Measurements from ENCODE around the gene AMOT.

The AMOT gene

GRCh38 chrX:112798736-112799135 is 41.9 kb downstream of the AMOT start:
- no peak for DNase-seq

DNA sequence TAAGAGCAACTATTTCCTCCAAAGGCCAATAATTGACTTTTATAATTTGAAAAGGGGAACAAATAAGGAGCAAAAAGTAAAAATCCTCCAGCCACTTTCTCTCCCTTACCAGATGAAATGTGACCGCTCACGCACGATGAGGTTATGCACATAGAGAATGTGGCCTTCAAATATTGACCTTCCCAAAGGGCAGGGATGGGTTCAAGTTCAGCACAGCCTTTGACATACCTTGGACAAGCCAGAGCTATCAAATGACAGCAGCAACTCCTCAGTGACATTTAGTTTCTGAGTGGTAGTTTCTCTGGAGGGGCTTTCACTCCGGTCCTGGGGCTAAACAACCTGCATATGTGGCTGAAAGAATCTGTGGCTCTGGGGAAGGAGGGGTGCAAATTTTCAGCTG is 50.7 kb downstream of the AMOT start:
- no peak for DNase-seq

DNA sequence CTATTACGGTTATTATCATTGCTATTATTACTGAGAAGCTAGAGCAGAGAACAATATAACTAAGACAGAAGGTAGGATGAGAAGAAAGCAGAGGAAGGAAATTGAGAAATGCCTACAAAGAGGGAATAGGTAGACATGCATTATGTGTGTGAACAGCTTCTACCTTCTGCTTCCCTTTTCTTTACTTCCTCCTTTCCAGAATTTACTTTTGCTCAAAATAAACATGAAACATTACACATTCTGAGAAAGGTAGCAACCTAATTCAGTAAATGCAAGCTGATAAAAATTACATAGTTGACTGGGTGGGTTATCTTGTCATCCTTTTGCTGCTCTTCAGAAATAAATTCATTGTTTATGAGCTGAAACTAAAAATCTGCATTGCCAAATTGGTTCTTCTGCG is 54.6 kb downstream of the AMOT start:
- no peak for DNase-seq

GRCh38 chrX:112785344-112785743 is 55.3 kb downstream of the AMOT start:
- DNase-seq = no peak

- no peak for DNase-seq
Observed at GRCh38 chrX:112784692-112785091, 55.9 kb downstream of the AMOT start.

GRCh38 chrX:112779139-112779538 is 61.5 kb downstream of the AMOT start:
- DNase-seq = no peak

DNA sequence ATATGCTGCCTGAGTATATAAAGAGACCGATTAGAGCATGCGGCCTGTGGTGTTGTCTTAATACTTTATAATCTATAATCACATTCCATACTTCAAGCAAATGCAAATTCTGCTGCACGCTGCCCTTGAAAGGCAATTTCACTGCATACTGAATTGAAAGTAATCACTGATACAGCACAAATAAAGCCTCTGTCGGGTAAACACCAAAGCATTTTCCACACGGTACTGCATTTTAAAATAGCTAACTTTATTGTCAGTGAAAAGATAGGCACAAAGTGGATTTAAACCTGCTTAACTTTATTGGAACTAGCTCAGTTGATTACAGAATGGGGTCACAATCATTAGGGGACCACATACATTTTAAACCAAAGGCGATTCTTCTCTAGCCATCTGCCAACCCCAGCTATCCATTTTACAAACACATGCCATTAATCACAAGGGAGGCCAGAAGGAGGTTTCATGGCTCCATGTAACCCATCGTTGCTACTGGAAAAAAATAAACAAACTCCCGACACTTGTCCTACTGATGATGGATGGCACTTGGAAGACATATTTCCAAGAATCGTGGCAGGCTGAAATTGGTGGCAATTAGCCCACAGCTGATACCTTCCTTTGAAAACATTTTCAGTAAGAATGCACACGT is 65.9 kb downstream of the AMOT start:
- DNase-seq = no peak

GRCh38 chrX:112774142-112774541 is 66.5 kb downstream of the AMOT start:
- DNase-seq = no peak

DNA sequence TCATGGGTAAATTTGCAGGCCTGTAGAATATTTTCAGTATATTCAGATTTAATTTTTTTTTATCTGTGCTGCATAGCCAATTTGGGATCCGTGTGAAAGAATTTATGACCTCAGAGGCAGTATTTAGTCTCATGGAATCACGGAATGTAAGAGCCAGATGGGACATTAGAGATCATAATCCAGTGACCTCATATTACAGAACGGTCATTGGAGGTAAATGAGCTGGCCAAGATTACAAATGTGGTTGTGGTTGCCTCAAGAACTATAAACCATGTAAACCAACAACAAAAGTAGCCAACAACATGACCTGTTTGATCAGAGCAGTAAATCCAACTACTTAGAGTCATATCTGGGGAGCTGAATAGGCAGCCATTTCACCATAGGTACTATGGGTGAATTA is 71.6 kb downstream of the AMOT start:
- DNase-seq = no peak

GRCh38 chrX:112768563-112768962 is 72.1 kb downstream of the AMOT start:
- DNase-seq = no peak

DNA sequence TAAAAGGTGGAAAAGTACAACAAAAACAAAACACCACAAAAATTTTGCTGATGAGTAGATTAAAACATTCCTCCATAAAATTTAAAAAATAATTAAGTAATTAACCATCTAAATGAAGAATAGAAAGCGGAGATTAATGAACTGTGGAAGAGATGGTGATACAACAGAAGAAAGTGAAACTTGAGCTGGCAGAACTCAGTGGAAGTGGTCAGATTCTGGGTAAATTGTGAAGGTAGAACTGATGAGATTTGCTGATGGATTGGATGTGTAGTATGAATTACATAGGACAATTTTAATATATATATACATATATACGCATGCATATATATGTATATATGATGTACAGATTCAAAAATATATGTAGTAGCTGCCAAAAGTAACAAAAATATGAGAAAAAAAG is 73.9 kb downstream of the AMOT start:
- no peak for DNase-seq

GRCh38 chrX:112761242-112762207 is 79.1 kb downstream of the AMOT start:
- no peak for DNase-seq

DNA sequence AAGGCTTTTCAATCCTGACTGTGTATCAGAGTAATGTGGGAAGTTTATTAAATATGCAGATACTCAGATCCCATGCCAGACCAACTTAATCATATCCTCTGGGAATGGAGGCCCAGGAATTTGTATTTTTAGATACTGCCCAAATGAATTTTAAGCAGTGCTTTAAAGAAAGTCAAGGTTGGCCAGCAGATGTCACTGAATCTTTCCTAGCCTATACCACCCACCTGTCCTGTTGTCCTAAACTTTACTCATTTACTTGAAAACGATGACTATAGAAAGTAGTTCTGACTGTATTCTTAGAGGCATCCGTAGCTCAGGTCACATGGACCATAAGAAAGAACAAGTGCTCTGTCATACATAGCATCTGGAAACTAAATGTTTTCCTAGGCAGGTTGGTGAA is 79.9 kb downstream of the AMOT start:
- no peak for DNase-seq

DNA sequence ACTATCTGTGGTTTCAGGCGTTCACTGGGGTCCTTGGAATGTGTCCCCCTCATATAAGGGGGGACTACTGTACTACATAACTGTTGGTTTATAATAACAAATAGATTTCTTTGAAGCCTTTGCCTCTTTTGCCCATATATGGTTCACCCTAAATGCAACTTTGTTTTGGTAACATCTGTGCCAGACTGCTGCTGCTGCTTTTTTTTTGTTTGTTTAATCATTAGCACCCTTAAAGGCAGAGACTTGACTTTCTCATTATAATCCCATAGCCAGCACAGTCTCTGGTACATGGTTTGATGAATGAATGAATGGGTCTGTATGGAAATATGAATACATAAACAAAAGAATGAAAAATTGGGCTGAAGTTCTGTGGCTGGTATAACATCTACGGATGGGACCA is 80.7 kb downstream of the AMOT start:
- DNase-seq = no peak

DNA sequence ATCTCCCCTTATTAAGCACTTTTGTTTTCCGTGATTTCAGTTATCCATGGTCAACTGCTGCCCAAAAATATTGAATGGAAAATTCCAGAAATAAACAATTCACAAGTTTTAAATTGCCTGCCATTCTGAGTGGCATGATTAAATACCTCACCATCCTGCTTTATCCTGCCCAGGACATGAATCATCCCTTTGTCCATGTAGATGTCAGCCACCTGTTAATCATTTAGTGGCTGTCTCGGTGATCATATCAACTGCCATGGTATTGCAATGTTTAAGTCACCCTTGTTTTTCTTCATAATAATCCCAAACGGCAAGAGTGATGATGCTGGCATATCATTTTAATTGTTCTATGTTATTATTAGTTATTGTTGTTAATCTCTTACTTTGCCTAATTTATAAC is 81.1 kb downstream of the AMOT start:
- no peak for DNase-seq

GRCh38 chrX:112757946-112758345 is 82.7 kb downstream of the AMOT start:
- DNase-seq = no peak

DNA sequence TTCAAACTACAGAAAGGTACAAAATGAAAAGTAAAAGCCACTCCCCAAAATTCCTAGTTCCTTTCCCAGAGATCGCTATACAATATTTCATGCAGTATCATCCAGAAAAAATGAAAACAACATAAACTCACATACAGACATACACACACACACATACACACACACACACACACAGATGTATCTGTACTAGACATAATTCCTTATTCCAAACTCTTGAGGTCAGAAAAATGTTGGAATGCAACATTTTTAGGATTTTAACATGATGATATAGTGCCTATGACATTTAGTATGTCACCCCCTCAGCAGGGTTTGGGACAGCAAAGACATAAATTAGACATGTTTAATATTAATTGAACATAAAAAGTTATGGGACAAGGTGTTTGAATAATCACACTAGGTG is 87.5 kb downstream of the AMOT start:
- DNase-seq = no peak

GRCh38 chrX:112751076-112751475 is 89.6 kb downstream of the AMOT start:
- no peak for DNase-seq

GRCh38 chrX:112746812-112747595 is 93.6 kb downstream of the AMOT start:
- no peak for DNase-seq

GRCh38 chrX:112738347-112739033 is 102.1 kb downstream of the AMOT start:
- DNase-seq = no peak

DNA sequence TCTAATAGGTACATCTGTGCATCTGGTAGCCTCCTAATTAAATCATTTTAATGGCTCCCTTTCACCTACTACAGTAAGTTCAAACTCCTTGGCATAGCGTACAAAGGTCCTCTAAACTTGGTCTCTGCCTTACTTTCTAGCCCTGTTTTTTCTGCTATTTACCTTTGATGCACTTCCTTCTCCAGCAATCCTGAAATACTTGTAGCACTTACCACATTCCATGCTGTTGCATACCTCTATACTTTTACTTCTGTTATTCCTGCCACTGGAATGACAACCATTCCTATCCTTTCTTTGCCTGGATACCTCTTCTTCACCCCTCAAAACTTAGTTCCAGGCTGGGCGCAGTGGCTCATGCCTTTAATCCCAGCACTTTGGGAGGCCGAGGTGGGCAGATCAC is 104.3 kb downstream of the AMOT start:
- DNase-seq = no peak

DNA sequence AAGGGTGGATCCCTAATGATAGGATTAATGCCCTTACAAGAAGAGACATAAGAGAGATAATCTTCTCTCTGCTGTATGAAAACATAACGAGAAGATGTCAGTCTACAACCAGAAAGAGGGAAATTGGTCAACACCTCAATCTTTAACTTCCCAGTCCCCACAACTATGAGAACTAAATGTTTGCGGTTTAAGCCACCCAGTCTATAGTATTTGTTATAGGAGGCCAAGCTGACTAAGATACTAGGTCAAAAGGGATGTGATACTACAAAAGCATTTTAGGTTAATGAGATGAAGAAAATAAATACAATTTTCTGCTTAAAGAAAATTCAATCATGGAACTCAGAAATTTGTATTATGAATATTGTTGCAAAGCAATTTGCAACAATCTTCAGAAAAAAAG is 105.5 kb downstream of the AMOT start:
- no peak for DNase-seq

- DNase-seq = no peak
Observed at GRCh38 chrX:112734290-112734689, 106.3 kb downstream of the AMOT start.

Measured in DMS 273 treated with DMSO at 0.1 percent for 48 hours (cell line).